ENCODE results near the gene SLC7A9. TPM values are rescaled to one million over a fixed set of nuclear protein-coding genes. Genes with fewer than 3 reads are reported as not detected.
"Not testable (repeated sequence)": the region's sequence is repeated elsewhere in the genome, so short reads cannot be mapped to it uniquely, and the experiment has no call there.

The SLC7A9 gene
- total and polyA plus RNA-seq, 7 experiments from 2014 or later = 0.24 to 1.1 (median 0.56) TPM; not detected in 2

GRCh38 chr19:32873247-32873959 lies 3.8 kb upstream of the SLC7A9 start:
- no peak overlapping the region for H3K27ac ChIP-seq (ENCODE audit: low read depth, low read length)
- no peak for DNase-seq
- H3K9me3 Mint-ChIP-seq = no peaks in the 10 kb centered on the region
- H3K9me3 ChIP-seq (ENCODE audit: control insufficient read depth in 2 of 3, low read length in 3 of 3) = no peaks in the 10 kb centered on the region
- no peaks in the 10 kb centered on the region for H3K27me3 ChIP-seq (ENCODE audit: control insufficient read depth in 2 of 2, insufficient read depth in 2 of 2, low read length in 2 of 2)
- no peaks in the 10 kb centered on the region for H3K27me3 Mint-ChIP-seq
- POLR2A ChIA-PET = no interaction called here
- H3K36me3 Mint-ChIP-seq = peaks cover 0 to 13% (median 5%) of the 10 kb centered on the region in 5 donors
- no peaks in the 10 kb centered on the region for H3K4me1 ChIP-seq (ENCODE audit: control insufficient read depth in 2 of 2, insufficient read depth in 2 of 2, low read length in 2 of 2)
- no peak for ATAC-seq
- peaks cover 0 to 3% (median 0%) of the 10 kb centered on the region in 7 donors for H3K4me1 Mint-ChIP-seq
- H3K4me3 Mint-ChIP-seq = no peak overlapping the region
- H3K27ac Mint-ChIP-seq = no peak overlapping the region
- CTCF ChIA-PET = no interaction called here
- intact Hi-C loops (cut with micrococcal nuclease) = no loop called here
- H3K36me3 ChIP-seq (ENCODE audit: control insufficient read depth in 2 of 3, insufficient read depth in 3 of 3, low read length in 3 of 3) = no peaks in the 10 kb centered on the region
- H3K4me3 ChIP-seq (ENCODE audit: low read length) = no peak overlapping the region

GRCh38 chr19:32872391-32872790 lies 2.8 kb upstream of the SLC7A9 start:
- Histone ChIP-seq H3K4me1 (ENCODE audit: control insufficient read depth in 2 of 2, insufficient read depth in 2 of 2, low read length in 2 of 2) (no peaks in the 10 kb centered on the region), H3K9me3 (ENCODE audit: control insufficient read depth in 2 of 3, low read length in 3 of 3) (no peaks in the 10 kb centered on the region), H3K36me3 (ENCODE audit: control insufficient read depth in 2 of 3, insufficient read depth in 3 of 3, low read length in 3 of 3) (no peaks in the 10 kb centered on the region), H3K4me3 (ENCODE audit: low read length) (no peak overlapping the region), H3K27me3 (ENCODE audit: control insufficient read depth in 2 of 2, insufficient read depth in 2 of 2, low read length in 2 of 2) (no peaks in the 10 kb centered on the region), H3K27ac (ENCODE audit: low read depth, low read length) (no peak overlapping the region)
- DNase-seq (no peak), ATAC-seq (no peak)
- ChIA-PET CTCF (no interaction called here), POLR2A (no interaction called here)
- Mint-ChIP-seq H3K36me3 (peaks cover 0 to 7% (median 0%) of the 10 kb centered on the region in 5 donors), H3K27ac (peak overlapping the region in 1 of 9 donors; percentile 32), H3K27me3 (no peaks in the 10 kb centered on the region), H3K9me3 (no peaks in the 10 kb centered on the region), H3K4me3 (no peak overlapping the region), H3K4me1 (peaks cover 0 to 3% (median 0%) of the 10 kb centered on the region in 7 donors)
- intact Hi-C loops (cut with micrococcal nuclease) = no loop called here

- DNase-seq (no peak), ATAC-seq (no peak)
- no peak overlapping the region for H3K27ac ChIP-seq (ENCODE audit: low read depth, low read length)
- Mint-ChIP-seq H3K36me3 (no peaks in the 10 kb centered on the region), H3K27ac (no peak overlapping the region), H3K9me3 (no peaks in the 10 kb centered on the region), H3K4me1 (no peaks in the 10 kb centered on the region), H3K27me3 (no peaks in the 10 kb centered on the region), H3K4me3 (no peak overlapping the region)
- intact Hi-C loops (cut with micrococcal nuclease) = no loop called here
- no peaks in the 10 kb centered on the region for H3K36me3 ChIP-seq (ENCODE audit: control insufficient read depth in 2 of 3, insufficient read depth in 3 of 3, low read length in 3 of 3)
- CTCF ChIA-PET = no interaction called here
- H3K27me3 ChIP-seq (ENCODE audit: control insufficient read depth in 2 of 2, insufficient read depth in 2 of 2, low read length in 2 of 2) = no peaks in the 10 kb centered on the region
- H3K4me3 ChIP-seq (ENCODE audit: low read length) = no peak overlapping the region
- POLR2A ChIA-PET = no interaction called here
- no peaks in the 10 kb centered on the region for H3K9me3 ChIP-seq (ENCODE audit: control insufficient read depth in 2 of 3, low read length in 3 of 3)
- no peaks in the 10 kb centered on the region for H3K4me1 ChIP-seq (ENCODE audit: control insufficient read depth in 2 of 2, insufficient read depth in 2 of 2, low read length in 2 of 2)
Measured at GRCh38 chr19:32870981-32871451, 1.4 kb upstream of the SLC7A9 start.

GRCh38 chr19:32869966-32870573 lies 503 bp upstream of the SLC7A9 start:
- no peaks in the 10 kb centered on the region for H3K36me3 ChIP-seq (ENCODE audit: control insufficient read depth in 2 of 3, insufficient read depth in 3 of 3, low read length in 3 of 3)
- no peaks in the 10 kb centered on the region for H3K9me3 ChIP-seq (ENCODE audit: control insufficient read depth in 2 of 3, low read length in 3 of 3)
- no peaks in the 10 kb centered on the region for H3K36me3 Mint-ChIP-seq
- H3K4me1 ChIP-seq (ENCODE audit: control insufficient read depth in 2 of 2, insufficient read depth in 2 of 2, low read length in 2 of 2) = no peaks in the 10 kb centered on the region
- H3K9me3 Mint-ChIP-seq = no peaks in the 10 kb centered on the region
- intact Hi-C loops (cut with micrococcal nuclease) = no loop called here
- H3K27ac ChIP-seq (ENCODE audit: low read depth, low read length) = no peak overlapping the region
- no peak overlapping the region for H3K27ac Mint-ChIP-seq
- no peaks in the 10 kb centered on the region for H3K27me3 Mint-ChIP-seq
- ChIA-PET POLR2A (no interaction called here), CTCF (no interaction called here)
- H3K4me1 Mint-ChIP-seq = no peaks in the 10 kb centered on the region
- no peak overlapping the region for H3K4me3 ChIP-seq (ENCODE audit: low read length)
- no peaks in the 10 kb centered on the region for H3K27me3 ChIP-seq (ENCODE audit: control insufficient read depth in 2 of 2, insufficient read depth in 2 of 2, low read length in 2 of 2)
- no peak overlapping the region for H3K4me3 Mint-ChIP-seq
- ATAC-seq = no peak
- no peak for DNase-seq

- Mint-ChIP-seq H3K4me3 (no peak overlapping the region), H3K36me3 (no peaks in the 10 kb centered on the region), H3K27ac (no peak overlapping the region), H3K9me3 (no peaks in the 10 kb centered on the region), H3K27me3 (no peaks in the 10 kb centered on the region), H3K4me1 (no peaks in the 10 kb centered on the region)
- intact Hi-C loops (cut with micrococcal nuclease) = no loop called here
- DNase-seq (no peak), ATAC-seq (no peak)
- no peaks in the 10 kb centered on the region for H3K36me3 ChIP-seq (ENCODE audit: control insufficient read depth in 2 of 3, insufficient read depth in 3 of 3, low read length in 3 of 3)
- H3K9me3 ChIP-seq (ENCODE audit: control insufficient read depth in 2 of 3, low read length in 3 of 3) = no peaks in the 10 kb centered on the region
- CTCF ChIA-PET = interaction anchor here (0.6 kb wide), 1 partner anchor 324 kb away, joined by 3 read pairs; no protein-coding TSS in a partner anchor
- H3K4me3 ChIP-seq (ENCODE audit: low read length) = no peak overlapping the region
- H3K4me1 ChIP-seq (ENCODE audit: control insufficient read depth in 2 of 2, insufficient read depth in 2 of 2, low read length in 2 of 2) = no peaks in the 10 kb centered on the region
- POLR2A ChIA-PET = no interaction called here
- H3K27me3 ChIP-seq (ENCODE audit: control insufficient read depth in 2 of 2, insufficient read depth in 2 of 2, low read length in 2 of 2) = no peaks in the 10 kb centered on the region
- H3K27ac ChIP-seq (ENCODE audit: low read depth, low read length) = no peak overlapping the region
Measured at GRCh38 chr19:32868206-32868950, 1.2 kb downstream of the SLC7A9 start.

- H3K4me1 ChIP-seq (ENCODE audit: control insufficient read depth in 2 of 2, insufficient read depth in 2 of 2, low read length in 2 of 2); H3K4me3 ChIP-seq (ENCODE audit: low read length); H3K27me3 Mint-ChIP-seq; H3K27ac ChIP-seq (ENCODE audit: low read depth, low read length); intact Hi-C loops (cut with micrococcal nuclease); H3K36me3 ChIP-seq (ENCODE audit: control insufficient read depth in 2 of 3, insufficient read depth in 3 of 3, low read length in 3 of 3); H3K4me1 Mint-ChIP-seq; POLR2A ChIA-PET; H3K27ac Mint-ChIP-seq; ATAC-seq; H3K9me3 Mint-ChIP-seq; H3K27me3 ChIP-seq (ENCODE audit: control insufficient read depth in 2 of 2, insufficient read depth in 2 of 2, low read length in 2 of 2); H3K9me3 ChIP-seq (ENCODE audit: control insufficient read depth in 2 of 3, low read length in 3 of 3); H3K4me3 Mint-ChIP-seq; DNase-seq; H3K36me3 Mint-ChIP-seq: not testable (repeated sequence)
- CTCF ChIA-PET = interaction anchor here (0.6 kb wide), 1 partner anchor 325 kb away, joined by 3 read pairs; no protein-coding TSS in a partner anchor
Measured at GRCh38 chr19:32867436-32867835, 2.1 kb downstream of the SLC7A9 start.

Data from naive thymus-derived CD4-positive, alpha-beta T cell (primary cell).